Upper lobe of left lung (tissue), 6 donors: ENCODE measurements around the gene HNRNPA1. TPM values are rescaled to one million over a fixed set of nuclear protein-coding genes. Genes with fewer than 3 reads are reported as not detected.

Experiments used
- ATAC-seq, 2 donors: fragments of 200-7000 bp; cut with Tn5 transposase; one replicate each; pipeline ENCODE4 v1.9.1; 2022; ENCODE audit warnings: mild to moderate bottlenecking in 2 of 2, moderate library complexity in 2 of 2; ENCODE audit not compliant: low FRiP score in 2 of 2
- DNase-seq, 2 donors: peaks; one replicate each; pipeline ENCODE4 v3.0.0-alpha.2; 2019 to 2020
- H3K27ac ChIP-seq, 4 donors: fragments of 200-600 bp; sonication (generic); one replicate each; pipeline ENCODE4 v1.5.1; 2016 to 2019
- H3K27me3 ChIP-seq, 4 donors: fragments of 200-600 bp; sonication (generic); one replicate each; pipeline ENCODE4 v1.5.1; 2017 to 2019
- H3K36me3 ChIP-seq, 4 donors: fragments of 200-600 bp; sonication (generic); one replicate each; pipeline ENCODE4 v1.5.1; 2016 to 2019
- H3K4me1 ChIP-seq, 4 donors: fragments of 200-600 bp; sonication (generic); one replicate each; pipeline ENCODE4 v1.5.1; 2018 to 2019
- H3K4me3 ChIP-seq, 4 donors: fragments of 200-600 bp; sonication (generic); one replicate each; pipeline ENCODE4 v1.5.1; 2017 to 2019; ENCODE audit warnings: mild to moderate bottlenecking in 2 of 4, moderate library complexity in 1 of 4
- H3K9me3 ChIP-seq, 4 donors: fragments of 200-600 bp; sonication (generic); one replicate each; pipeline ENCODE4 v1.5.1; 2018 to 2019
- CTCF ChIP-seq, 6 experiments: fragments of 450-650 bp in 4 of 6; fragments of 200-600 bp in 2 of 6; sonication (generic) in 2 of 6; IDR thresholded peaks; one replicate each; pipeline ENCODE4 v1.5.1; 2016 to 2019; ENCODE audit warnings: antibody characterized with exemption in 6 of 6
- EP300 ChIP-seq, 4 donors: sonication (generic); formaldehyde crosslinking; IDR thresholded peaks; one replicate each; pipeline ENCODE4 v1.5.1; 2017; ENCODE audit warnings: antibody characterized with exemption in 4 of 4, control low read depth in 2 of 4
- POLR2A ChIP-seq, 4 donors: fragments of 450-650 bp; IDR thresholded peaks; one replicate each; pipeline ENCODE4 v1.5.1; 2016 to 2017; ENCODE audit warnings: antibody characterized with exemption in 4 of 4, mild to moderate bottlenecking in 2 of 4
- POLR2AphosphoS5 ChIP-seq, 2 donors: sonication (generic); formaldehyde crosslinking; IDR thresholded peaks; one replicate each; pipeline ENCODE4 v1.5.1; 2017; ENCODE audit warnings: antibody characterized with exemption in 2 of 2
- WGBS, 2 donors: methylation state at CpG; one replicate each; pipeline ENCODE4 v1.1.5; 2017 to 2018; 5-methylcytosine and 5-hydroxymethylcytosine counted together
- total RNA-seq, 6 donors: library from RNA; depleted of rRNA in 4 of 6; stranded (reverse); fragments of >200 nt in 4 of 6; gene quantifications; one replicate each; pipeline versions ENCODE4 v1.1.0 to v1.2.1, GENCODE V29; 2016 to 2021
- donor health status: DM: no; HTN: no; CAD: no; lungs with moderate emphysema.
- donor health status: DM: no; HTN: yes; CAD: no; lungs with severe emphysema.

HNRNPA1 gene
- total RNA-seq, 6 donors from 2014 or later = 255 to 870 (median 475) TPM

DNA sequence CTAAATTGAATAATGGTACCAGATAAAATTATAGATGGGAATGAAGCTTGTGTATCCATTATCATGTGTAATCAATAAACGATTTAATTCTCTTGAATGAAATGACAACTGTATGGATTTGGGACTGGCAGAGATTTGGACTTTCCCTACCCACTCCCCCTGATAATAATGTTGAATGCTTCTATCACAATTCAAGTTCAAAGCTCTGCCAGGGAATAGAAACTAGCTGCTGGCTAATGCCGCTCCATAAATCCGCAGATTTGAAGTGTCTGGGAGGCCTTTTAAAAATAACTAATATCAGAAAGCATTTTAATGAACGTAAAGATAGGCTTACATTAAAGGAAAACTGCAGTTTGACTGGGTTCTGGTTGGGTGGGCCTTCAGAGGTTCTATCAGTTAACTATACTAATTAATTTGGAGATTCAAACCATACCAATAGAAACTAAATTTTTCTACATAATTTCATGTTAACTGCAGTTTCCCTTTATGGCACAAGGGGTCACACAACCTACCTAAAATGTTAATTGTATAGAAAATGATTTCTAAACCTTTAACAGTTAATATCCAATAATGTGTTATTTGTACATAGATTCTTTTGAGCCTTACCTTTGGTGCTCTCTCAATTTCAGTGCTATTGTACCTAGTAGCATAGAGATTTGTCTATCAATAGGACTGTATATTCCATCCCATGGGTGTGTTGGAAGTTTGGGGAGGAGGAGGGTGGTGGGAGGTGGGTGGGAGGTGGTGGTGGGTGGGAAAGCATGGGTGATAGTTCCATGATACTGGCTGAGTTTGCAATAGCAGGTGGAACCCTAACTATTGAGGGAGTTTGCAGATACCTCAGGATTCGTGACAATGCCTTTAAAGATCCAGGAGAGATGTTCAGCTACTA is 4.9 kb downstream of the HNRNPA1 start:
- ATAC-seq = no peak
- no peaks in the 10 kb centered on the region for H3K27me3 ChIP-seq
- H3K4me3 ChIP-seq = peak overlapping the region in 1 of 4 donors; percentile 82
- H3K27ac ChIP-seq = no peak overlapping the region
- 40 to 63% methylated on average over 5 of the region's 5 CpGs for WGBS, 2 donors
- TF ChIP-seq POLR2AphosphoS5 (IDR thresholded peaks at IDR 0.05) (no peak), CTCF (IDR thresholded peaks at IDR 0.05) (peak in 1 of 6 experiments; percentile 16)
- H3K4me1 ChIP-seq = peaks cover 45 to 60% (median 51%) of the 10 kb centered on the region in 4 donors
- peaks cover 48 to 90% (median 60%) of the 10 kb centered on the region in 4 donors for H3K36me3 ChIP-seq
- no peak for DNase-seq
- H3K9me3 ChIP-seq = no peaks in the 10 kb centered on the region

GRCh38 chr12:54286042-54287030 is 5.8 kb downstream of the HNRNPA1 start:
- peak overlapping the region in 1 of 4 donors; percentile 82 for H3K4me3 ChIP-seq
- DNase-seq (no peak), ATAC-seq (no peak)
- H3K9me3 ChIP-seq = no peaks in the 10 kb centered on the region
- WGBS, 2 donors = 43 to 58% methylated on average over 12 of the region's 12 CpGs
- H3K36me3 ChIP-seq = peaks cover 48 to 87% (median 60%) of the 10 kb centered on the region in 4 donors
- H3K27ac ChIP-seq = no peak overlapping the region
- H3K4me1 ChIP-seq = peaks cover 45 to 59% (median 50%) of the 10 kb centered on the region in 4 donors
- TF ChIP-seq POLR2AphosphoS5 (IDR thresholded peaks at IDR 0.05) = no peak
- TF ChIP-seq EP300 (IDR thresholded peaks at IDR 0.05) = no peak
- no peak for TF ChIP-seq POLR2A (IDR thresholded peaks at IDR 0.05)
- TF ChIP-seq CTCF (IDR thresholded peaks at IDR 0.05) = no peak
- no peaks in the 10 kb centered on the region for H3K27me3 ChIP-seq

DNA sequence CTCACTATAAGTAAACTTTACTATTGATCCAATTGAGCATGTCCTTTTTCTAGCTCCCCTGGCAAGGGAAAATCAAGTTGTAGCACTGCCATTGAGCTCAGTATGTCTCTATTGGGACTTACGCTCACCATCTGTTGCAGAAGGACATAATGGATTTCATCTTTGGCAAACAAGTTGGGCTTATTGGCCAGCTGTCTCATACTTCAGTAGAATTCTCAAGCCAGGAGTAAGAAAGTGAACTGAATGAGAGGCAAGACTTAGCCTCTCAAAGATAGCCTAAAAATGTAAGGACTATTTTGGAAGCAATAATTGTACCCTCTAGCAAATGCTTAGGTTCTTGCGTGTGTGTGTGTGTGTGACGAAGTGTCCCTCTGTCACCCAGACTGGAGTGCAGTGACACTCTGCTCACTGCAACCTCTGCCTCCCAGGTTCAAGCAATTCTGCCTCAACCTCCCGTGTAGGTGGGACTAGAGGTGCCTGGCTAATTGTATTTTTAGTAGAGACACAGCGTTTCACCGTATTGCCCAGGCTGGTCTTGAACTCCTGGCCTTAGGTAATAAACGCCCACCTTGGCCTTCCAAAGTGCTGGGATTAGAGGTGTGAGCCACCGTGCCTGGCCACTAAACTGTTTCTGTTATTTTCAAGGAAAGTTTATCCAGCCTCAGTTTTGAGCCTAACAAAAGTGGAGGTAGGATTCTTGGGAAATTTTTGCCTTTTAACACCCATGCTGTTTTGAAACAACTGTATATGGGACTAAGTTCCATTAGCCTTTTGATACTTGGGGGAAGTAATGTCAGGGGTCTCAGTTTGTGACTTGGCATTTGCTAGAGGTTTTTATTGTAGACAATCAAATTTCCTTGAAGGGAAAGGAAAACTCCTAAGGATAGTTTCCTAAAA is 7.0 kb downstream of the HNRNPA1 start:
- Histone ChIP-seq H3K27ac (peak overlapping the region in 1 of 4 donors; percentile 0), H3K4me3 (no peak overlapping the region), H3K4me1 (peaks cover 34 to 48% (median 39%) of the 10 kb centered on the region in 4 donors), H3K36me3 (peaks cover 44 to 79% (median 57%) of the 10 kb centered on the region in 4 donors), H3K9me3 (no peaks in the 10 kb centered on the region), H3K27me3 (no peaks in the 10 kb centered on the region)
- TF ChIP-seq CTCF (IDR thresholded peaks at IDR 0.05) (no peak), POLR2A (IDR thresholded peaks at IDR 0.05) (peak in 1 of 4 donors; percentile 20)
- no peak for ATAC-seq
- no peak for DNase-seq
- 69 to 74% methylated on average over 8 of the region's 8 CpGs for WGBS, 2 donors
